ENCODE data around the gene PITX1.

PITX1 gene

DNA sequence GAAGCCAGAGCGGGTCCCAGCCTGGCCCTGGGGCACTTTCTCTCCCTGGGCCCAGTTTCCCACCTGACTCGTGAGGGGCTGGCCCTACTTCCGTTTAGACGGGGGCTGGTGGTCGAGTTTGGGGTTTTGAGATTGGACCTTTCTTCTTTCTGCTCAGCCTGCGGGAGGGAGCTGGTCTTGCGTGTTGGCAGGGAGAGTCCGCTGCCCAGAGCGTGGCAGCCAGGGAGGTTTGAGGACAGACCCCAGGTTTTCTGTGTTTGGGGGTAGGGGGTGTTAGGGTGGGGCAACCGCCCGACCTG, 6.0 kb upstream of the PITX1 start:
- no peak overlapping the region for H3K27ac Mint-ChIP-seq
- H3K27me3 Mint-ChIP-seq = peaks cover 46% of the 10 kb centered on the region
- peak overlapping the region; percentile 35 for H3K4me3 Mint-ChIP-seq

DNA sequence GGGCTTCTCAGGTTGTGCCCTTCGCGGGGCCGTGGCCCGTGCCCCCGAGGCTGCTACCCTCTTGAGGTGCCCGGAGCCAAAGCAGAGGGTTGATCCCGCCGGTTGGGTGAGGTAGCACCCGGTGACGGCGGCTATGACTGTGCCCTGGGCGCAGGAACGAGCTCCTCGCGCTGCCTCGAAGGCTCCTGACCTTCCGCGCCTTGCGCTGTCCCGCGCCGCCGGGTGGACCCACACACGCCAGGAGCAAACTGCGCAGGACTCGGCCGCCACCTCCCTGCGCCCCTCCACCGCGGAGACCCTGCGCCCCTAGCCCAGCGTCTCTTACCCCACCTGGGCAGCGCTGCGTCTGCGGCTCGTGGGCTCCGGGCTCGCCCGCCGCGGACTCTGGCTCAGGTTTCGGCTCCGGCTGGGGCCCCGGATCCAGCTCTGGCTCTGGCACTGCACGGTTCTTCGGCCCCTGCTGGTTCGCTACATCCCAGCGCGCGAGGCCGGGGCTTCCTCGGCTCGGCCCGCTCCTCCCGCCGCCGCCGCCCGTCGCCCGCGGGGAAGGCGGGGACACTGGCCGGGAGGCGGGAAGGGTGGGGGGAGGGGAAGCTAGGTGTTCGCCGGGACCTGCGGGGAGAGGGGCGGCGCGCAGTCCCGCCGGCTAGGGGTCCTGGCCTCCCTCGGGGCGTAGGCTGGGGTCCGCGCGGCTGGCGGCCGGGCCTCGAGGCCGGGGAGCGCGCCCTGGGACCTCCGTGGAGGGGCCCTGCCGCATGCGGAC, 5.4 kb upstream of the PITX1 start:
- Mint-ChIP-seq H3K9me3 (ENCODE audit: low read depth) (no peaks in the 10 kb centered on the region), H3K27ac (no peak overlapping the region), H3K4me1 (ENCODE audit: low read depth) (peaks cover 15% of the 10 kb centered on the region), H3K27me3 (peaks cover 50% of the 10 kb centered on the region), H3K4me3 (no peak overlapping the region), H3K36me3 (no peaks in the 10 kb centered on the region)

More for the DNA sequence above, 6.0 kb upstream of the PITX1 start:
- no peaks in the 10 kb centered on the region for H3K36me3 Mint-ChIP-seq
- no peaks in the 10 kb centered on the region for H3K9me3 Mint-ChIP-seq (ENCODE audit: low read depth)
- H3K4me1 Mint-ChIP-seq (ENCODE audit: low read depth) = peaks cover 12% of the 10 kb centered on the region

DNA sequence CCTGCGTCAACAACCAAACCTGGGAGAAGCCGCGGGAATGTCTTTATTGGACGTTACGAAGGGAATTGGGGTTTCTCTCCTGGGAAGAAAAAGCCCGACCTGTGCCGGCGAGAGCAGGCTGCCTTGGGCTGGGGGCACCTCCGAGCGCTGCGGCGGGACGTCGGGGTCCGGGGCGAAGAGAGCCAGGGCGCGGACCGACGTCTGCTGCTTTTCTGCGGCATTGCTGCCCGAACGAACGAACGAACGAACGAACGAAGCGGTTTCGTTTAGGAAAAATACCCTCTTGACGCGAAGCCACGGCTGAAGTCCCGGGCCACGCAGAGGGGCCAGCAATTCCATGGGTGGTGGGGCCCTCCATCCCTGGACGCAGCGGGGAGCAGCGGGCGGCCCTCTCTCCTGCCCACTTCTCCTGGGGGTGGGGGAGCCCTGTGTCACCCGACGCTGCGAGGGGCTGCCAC, 4.8 kb upstream of the PITX1 start:
- H3K4me1 Mint-ChIP-seq (ENCODE audit: low read depth) = peaks cover 17% of the 10 kb centered on the region
- H3K4me3 Mint-ChIP-seq = peak overlapping the region; percentile 20

GRCh38 chr5:135038205-135038812, 4.3 kb upstream of the PITX1 start:
- Mint-ChIP-seq H3K4me1 (ENCODE audit: low read depth) (peaks cover 18% of the 10 kb centered on the region), H3K36me3 (no peaks in the 10 kb centered on the region), H3K27me3 (peaks cover 40% of the 10 kb centered on the region), H3K9me3 (ENCODE audit: low read depth) (no peaks in the 10 kb centered on the region), H3K4me3 (peak overlapping the region; percentile 20), H3K27ac (no peak overlapping the region)

More for the DNA sequence above, 4.8 kb upstream of the PITX1 start:
- no peaks in the 10 kb centered on the region for H3K36me3 Mint-ChIP-seq
- no peak overlapping the region for H3K27ac Mint-ChIP-seq
- peaks cover 45% of the 10 kb centered on the region for H3K27me3 Mint-ChIP-seq
- no peaks in the 10 kb centered on the region for H3K9me3 Mint-ChIP-seq (ENCODE audit: low read depth)

DNA sequence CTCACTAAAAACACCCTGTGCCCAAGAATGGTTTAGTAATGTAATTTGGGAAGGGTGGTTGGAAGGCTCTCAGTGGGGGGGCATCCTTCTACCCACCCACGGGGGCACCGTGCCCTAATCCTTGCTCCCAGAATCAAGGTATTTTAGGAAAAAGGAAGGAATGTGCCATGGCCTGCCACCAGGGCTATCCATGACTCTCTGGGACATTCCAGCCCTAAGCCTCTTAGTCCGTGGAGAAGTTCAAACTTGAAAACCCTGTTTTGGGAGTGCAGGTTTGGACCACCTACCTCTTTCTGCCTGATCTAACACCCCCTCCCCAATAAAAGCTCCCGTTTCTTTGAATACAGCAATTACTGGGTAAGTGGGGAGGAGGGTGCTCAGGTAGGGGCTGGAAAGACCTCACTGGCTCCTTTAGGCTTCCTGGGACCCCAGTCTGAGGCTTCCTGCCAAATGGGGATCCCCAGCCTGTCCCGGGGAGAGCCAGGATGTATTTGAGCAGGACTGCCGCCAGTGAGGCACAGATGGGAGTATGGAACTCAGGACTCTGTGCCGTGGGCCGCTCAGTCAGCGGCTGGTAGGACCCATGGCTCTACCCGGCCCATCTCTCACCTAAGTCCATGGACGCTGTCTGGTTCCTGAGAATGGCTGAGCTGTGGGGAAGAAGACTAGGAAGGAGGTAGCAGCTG, 3.6 kb upstream of the PITX1 start:
- no peak overlapping the region for H3K4me3 Mint-ChIP-seq
- no peaks in the 10 kb centered on the region for H3K36me3 Mint-ChIP-seq
- peaks cover 21% of the 10 kb centered on the region for H3K4me1 Mint-ChIP-seq (ENCODE audit: low read depth)
- no peak overlapping the region for H3K27ac Mint-ChIP-seq
- H3K27me3 Mint-ChIP-seq = peaks cover 36% of the 10 kb centered on the region
- H3K9me3 Mint-ChIP-seq (ENCODE audit: low read depth) = no peaks in the 10 kb centered on the region

DNA sequence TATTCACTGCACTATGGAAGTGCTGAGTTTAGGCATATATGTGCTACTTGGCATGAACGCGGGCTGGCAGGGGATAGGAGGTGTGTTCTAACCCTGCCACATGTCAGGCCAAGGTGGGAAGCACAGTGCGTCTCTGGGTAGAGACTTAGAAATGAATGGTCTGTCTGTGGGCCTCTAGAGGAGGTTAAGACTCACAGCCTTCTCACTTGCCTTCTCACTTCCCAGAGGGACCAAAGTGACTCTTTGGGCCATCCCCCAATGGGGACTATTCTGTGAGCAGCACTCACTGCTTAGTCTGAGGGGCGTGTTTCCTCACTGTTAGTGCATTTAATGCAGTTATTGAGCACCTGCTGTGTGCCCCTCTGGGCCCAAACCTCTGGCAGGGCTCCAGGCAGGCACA, 2.4 kb upstream of the PITX1 start:
- Mint-ChIP-seq H3K27me3 (peaks cover 36% of the 10 kb centered on the region), H3K4me3 (peak overlapping the region; percentile 35), H3K4me1 (ENCODE audit: low read depth) (peaks cover 31% of the 10 kb centered on the region), H3K27ac (no peak overlapping the region), H3K36me3 (no peaks in the 10 kb centered on the region), H3K9me3 (ENCODE audit: low read depth) (no peaks in the 10 kb centered on the region)

DNA sequence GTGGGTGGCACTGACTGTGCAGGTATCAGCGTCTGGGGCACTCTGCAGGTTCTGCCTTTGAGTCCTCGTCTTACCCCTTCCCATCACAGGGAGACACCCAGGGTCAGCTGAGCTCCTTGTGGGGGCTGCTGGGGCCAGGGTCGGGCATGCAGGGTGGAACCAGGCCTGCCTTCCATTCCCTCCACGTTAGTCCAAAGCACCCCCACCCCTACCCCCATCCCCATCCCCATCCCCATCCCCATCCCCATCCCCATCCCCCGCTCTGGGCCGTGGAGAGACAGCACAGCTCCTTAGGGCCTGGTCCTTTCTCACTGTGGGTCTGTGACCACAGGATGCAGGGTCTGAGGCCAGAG, 1.6 kb upstream of the PITX1 start:
- peaks cover 34% of the 10 kb centered on the region for H3K4me1 Mint-ChIP-seq (ENCODE audit: low read depth)
- no peaks in the 10 kb centered on the region for H3K36me3 Mint-ChIP-seq
- peaks cover 33% of the 10 kb centered on the region for H3K27me3 Mint-ChIP-seq
- H3K27ac Mint-ChIP-seq = no peak overlapping the region
- no peak overlapping the region for H3K4me3 Mint-ChIP-seq
- no peaks in the 10 kb centered on the region for H3K9me3 Mint-ChIP-seq (ENCODE audit: low read depth)

- Mint-ChIP-seq H3K4me1 (ENCODE audit: low read depth) (peaks cover 34% of the 10 kb centered on the region), H3K4me3 (peak overlapping the region; percentile 76), H3K27ac (no peak overlapping the region), H3K27me3 (peaks cover 34% of the 10 kb centered on the region), H3K9me3 (ENCODE audit: low read depth) (no peaks in the 10 kb centered on the region), H3K36me3 (no peaks in the 10 kb centered on the region)
These were observed 1.1 kb upstream of the PITX1 start for GRCh38 chr5:135034963-135035677.

DNA sequence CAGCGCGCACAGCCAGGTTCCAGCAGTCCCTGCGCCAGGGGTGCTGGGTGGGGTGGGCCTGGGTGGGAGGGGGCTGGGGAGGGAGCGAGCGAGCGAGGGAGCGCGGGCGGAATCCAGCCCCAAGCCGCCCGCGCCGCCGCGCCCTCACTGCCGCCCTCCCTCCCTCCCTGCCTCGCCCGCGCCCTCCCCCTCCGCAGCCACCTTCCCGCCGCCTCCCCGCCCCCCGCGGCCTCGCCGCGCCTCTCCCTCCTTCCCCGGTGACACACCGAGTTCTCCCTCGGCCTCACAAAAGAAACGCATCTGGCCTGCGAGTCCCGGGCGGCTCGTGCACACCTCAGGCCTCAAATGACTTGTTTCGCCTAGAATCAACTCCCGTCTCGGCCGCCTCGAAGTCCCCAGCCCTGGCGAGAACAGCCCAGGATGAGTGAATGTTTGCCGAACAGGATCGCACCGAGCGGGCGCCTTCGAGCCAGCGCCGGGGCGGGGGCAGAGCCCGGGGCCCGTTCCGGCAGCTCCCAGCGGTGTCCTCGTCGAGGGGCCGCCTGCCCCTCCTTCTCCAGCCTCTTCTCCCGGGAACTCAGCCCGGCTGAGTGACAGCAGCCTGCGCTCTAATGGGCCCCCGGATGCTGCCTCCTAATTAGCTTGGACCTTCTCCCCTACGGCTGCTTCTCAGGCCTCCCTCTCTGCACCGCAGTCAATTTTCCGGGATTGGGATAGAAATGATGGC, 371 bp upstream of the PITX1 start:
- H3K4me3 Mint-ChIP-seq = peak overlapping the region; percentile 87
- peaks cover 41% of the 10 kb centered on the region for H3K27me3 Mint-ChIP-seq
- H3K9me3 Mint-ChIP-seq (ENCODE audit: low read depth) = peaks cover under 1% of the 10 kb centered on the region
- H3K36me3 Mint-ChIP-seq = peaks cover under 1% of the 10 kb centered on the region
- no peak overlapping the region for H3K27ac Mint-ChIP-seq
- peaks cover 36% of the 10 kb centered on the region for H3K4me1 Mint-ChIP-seq (ENCODE audit: low read depth)

- no peak overlapping the region for H3K27ac Mint-ChIP-seq
- peaks cover 38% of the 10 kb centered on the region for H3K4me1 Mint-ChIP-seq (ENCODE audit: low read depth)
These were observed 798 bp downstream of the PITX1 start for GRCh38 chr5:135032999-135033861.

GRCh38 chr5:135032695-135032998, 1.4 kb downstream of the PITX1 start:
- H3K9me3 Mint-ChIP-seq (ENCODE audit: low read depth) = peaks cover 3% of the 10 kb centered on the region
- H3K4me1 Mint-ChIP-seq (ENCODE audit: low read depth) = peaks cover 37% of the 10 kb centered on the region

More at GRCh38 chr5:135032999-135033861, 798 bp downstream of the PITX1 start:
- H3K4me3 Mint-ChIP-seq = peak overlapping the region; percentile 83
- H3K36me3 Mint-ChIP-seq = peaks cover 4% of the 10 kb centered on the region
- H3K9me3 Mint-ChIP-seq (ENCODE audit: low read depth) = peaks cover 3% of the 10 kb centered on the region
- H3K27me3 Mint-ChIP-seq = peaks cover 46% of the 10 kb centered on the region

DNA sequence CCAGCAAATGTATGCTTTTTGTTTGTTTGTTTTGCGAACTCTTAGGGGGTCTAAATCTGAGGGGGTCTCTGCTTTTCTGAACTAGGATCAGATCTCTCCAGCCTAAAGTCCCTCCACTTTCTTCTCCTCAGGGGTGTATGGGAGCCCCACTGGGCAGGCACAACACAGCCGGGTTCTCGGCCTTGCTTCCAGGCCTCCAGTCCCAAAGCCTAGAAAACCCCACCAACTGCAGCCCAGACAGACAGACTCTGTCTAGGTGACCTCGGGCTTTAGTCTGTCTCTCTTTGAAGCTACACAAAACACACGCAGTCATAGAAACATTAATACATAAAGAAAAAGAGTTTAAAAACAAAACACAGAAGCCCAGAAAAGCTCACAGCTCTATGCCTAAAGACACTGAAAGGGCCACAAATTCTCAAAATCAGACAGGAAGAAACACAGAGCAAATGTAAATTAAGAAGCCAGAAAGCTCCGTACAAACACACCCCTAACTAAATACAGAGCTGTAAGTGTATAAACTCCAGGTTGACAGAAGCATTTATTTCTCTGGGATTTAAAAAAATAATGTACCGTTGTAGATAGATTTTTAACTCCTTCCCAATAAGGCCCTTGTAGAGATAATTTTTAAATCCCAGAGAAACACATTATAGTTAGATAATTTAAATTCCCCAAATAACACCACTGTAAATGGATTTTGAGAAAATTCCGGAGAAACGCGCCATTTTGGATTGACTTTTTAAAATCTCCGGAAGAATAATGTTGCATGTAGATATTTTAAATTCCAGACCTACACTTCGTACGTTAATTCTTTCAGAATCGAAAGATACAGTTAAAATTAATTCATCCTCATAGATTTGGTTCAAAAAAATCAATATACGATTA, 2.0 kb downstream of the PITX1 start:
- Mint-ChIP-seq H3K27me3 (peaks cover 45% of the 10 kb centered on the region), H3K36me3 (peaks cover 4% of the 10 kb centered on the region), H3K4me3 (peak overlapping the region; percentile 84), H3K27ac (no peak overlapping the region), H3K4me1 (ENCODE audit: low read depth) (peaks cover 37% of the 10 kb centered on the region), H3K9me3 (ENCODE audit: low read depth) (peaks cover 3% of the 10 kb centered on the region)

More at GRCh38 chr5:135032695-135032998, 1.4 kb downstream of the PITX1 start:
- Mint-ChIP-seq H3K36me3 (peaks cover 4% of the 10 kb centered on the region), H3K27me3 (peaks cover 46% of the 10 kb centered on the region), H3K27ac (no peak overlapping the region), H3K4me3 (peak overlapping the region; percentile 84)

All from activated naive CD8-positive, alpha-beta T cell (primary cell).